Esophagus muscularis mucosa (tissue), 3 donors: ENCODE results near the gene RBFOX2.
"Not testable (repeated sequence)": the region's sequence is repeated elsewhere in the genome, so short reads cannot be mapped to it uniquely, and the experiment has no call there.

Experiments used
- CTCF ChIP-seq, 3 experiments: fragments of 200-600 bp in 2 of 3; fragments of 450-650 bp in 1 of 3; sonication (generic) in 2 of 3; IDR thresholded peaks; one replicate each; pipeline ENCODE4 v1.5.1; 2017 to 2019; ENCODE audit warnings: antibody characterized with exemption in 3 of 3, mild to moderate bottlenecking in 2 of 3, moderate library complexity in 1 of 3
- POLR2A ChIP-seq: fragments of 450-650 bp; IDR thresholded peaks from one replicate; pipeline ENCODE4 v1.6.1; 2017; ENCODE audit warnings: antibody characterized with exemption, moderate library complexity, mild to moderate bottlenecking, low read depth
- POLR2AphosphoS5 ChIP-seq, 2 donors: sonication (generic); formaldehyde crosslinking; IDR thresholded peaks; one replicate each; pipeline ENCODE4 v1.6.1; 2017; ENCODE audit warnings: antibody characterized with exemption in 2 of 2

GRCh38 chr22:36054446-36054845 lies 25.8 kb upstream of the RBFOX2 start:
- not testable (repeated sequence) for TF ChIP-seq POLR2AphosphoS5 (IDR thresholded peaks at IDR 0.05); CTCF (IDR thresholded peaks at IDR 0.05); POLR2A
